ENCODE measurements around the gene PCNX2. TPM values are rescaled to one million over a fixed set of nuclear protein-coding genes. Genes with fewer than 3 reads are reported as not detected.

The PCNX2 gene
- total RNA-seq, 2 experiments from 2014 or later = 46.4 to 49.4 TPM

DNA sequence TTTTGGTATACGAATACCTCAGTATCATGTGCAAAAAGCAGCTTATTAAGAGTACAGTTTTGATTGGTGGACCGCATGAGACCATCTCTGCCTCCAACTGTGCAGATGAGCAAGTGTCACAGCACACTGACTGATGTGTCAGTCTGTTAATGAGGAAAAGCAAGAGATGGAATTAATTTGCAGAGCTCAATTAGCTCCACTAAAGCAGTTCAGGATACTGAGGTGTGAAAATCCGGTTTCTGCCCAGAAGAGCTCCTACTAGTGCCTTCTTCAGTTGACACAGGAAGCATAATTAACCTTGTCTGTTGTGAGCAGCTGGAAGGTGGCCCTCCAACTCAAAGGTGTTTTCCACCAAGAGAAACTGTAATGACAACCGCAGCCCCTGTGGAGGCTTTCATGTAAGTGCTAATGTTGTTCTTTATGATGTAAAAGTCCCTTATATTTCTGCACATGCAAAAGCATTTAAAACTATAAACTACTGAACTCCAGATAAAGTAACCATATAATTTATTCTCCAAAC, 44.3 kb downstream of the PCNX2 start:
- POLR2A ChIA-PET = no interaction called here

DNA sequence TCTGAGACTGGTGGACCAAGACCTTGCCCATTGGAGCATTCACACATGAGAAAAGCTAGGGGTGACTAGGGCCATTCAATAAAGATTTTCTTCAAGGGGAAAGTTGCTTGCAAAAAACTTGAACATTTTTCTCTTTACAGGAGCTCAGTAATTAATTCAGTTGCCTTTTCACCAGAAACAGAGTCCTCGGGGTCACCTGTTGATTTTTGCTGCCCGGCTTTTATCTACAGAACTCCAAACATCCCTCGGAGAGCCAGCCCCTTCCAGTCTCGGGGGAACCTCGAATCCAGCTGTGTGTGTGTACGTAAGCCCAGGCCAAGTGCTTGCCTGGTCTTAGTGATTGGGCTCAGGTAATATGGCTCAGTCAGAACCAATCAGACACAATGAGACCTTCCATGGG, 47.5 kb downstream of the PCNX2 start:
- no peaks in the 10 kb centered on the region for H3K27me3 Mint-ChIP-seq
- POLR2A ChIA-PET = no interaction called here
- TF ChIP-seq, protein P1, sequence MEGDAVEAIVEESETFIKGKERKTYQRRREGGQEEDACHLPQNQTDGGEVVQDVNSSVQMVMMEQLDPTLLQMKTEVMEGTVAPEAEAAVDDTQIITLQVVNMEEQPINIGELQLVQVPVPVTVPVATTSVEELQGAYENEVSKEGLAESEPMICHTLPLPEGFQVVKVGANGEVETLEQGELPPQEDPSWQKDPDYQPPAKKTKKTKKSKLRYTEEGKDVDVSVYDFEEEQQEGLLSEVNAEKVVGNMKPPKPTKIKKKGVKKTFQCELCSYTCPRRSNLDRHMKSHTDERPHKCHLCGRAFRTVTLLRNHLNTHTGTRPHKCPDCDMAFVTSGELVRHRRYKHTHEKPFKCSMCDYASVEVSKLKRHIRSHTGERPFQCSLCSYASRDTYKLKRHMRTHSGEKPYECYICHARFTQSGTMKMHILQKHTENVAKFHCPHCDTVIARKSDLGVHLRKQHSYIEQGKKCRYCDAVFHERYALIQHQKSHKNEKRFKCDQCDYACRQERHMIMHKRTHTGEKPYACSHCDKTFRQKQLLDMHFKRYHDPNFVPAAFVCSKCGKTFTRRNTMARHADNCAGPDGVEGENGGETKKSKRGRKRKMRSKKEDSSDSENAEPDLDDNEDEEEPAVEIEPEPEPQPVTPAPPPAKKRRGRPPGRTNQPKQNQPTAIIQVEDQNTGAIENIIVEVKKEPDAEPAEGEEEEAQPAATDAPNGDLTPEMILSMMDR (IDR thresholded peaks at IDR 0.05) = no peak
- Histone ChIP-seq H3K4me3 (ENCODE audit: low read length) (no peak overlapping the region), H3K9me3 (ENCODE audit: control insufficient read depth in 1 of 2, insufficient read depth in 1 of 2, low read length in 2 of 2) (no peaks in the 10 kb centered on the region), H3K36me3 (ENCODE audit: insufficient read depth, low read length) (peaks cover 44% of the 10 kb centered on the region), H3K27me3 (ENCODE audit: control insufficient read depth in 1 of 2, insufficient read depth in 2 of 2, low read length in 2 of 2) (no peaks in the 10 kb centered on the region), H3K4me1 (ENCODE audit: insufficient read depth, low read length) (no peaks in the 10 kb centered on the region), H3K27ac (ENCODE audit: low read depth in 1 of 2, low read length in 2 of 2) (no peak overlapping the region)
- ATAC-seq (ENCODE audit: poor library complexity) (no peak), DNase-seq (no peak)
- no peak overlapping the region for H3K27ac Mint-ChIP-seq
- no peaks in the 10 kb centered on the region for H3K9me3 Mint-ChIP-seq
- intact Hi-C loops (cut with DNase I, micrococcal nuclease) = no loop called here
- H3K36me3 Mint-ChIP-seq (ENCODE audit: low read depth) = peaks cover 56% of the 10 kb centered on the region
- no peak overlapping the region for H3K4me3 Mint-ChIP-seq
- H3K4me1 Mint-ChIP-seq (ENCODE audit: low read depth) = no peaks in the 10 kb centered on the region
- CTCF ChIA-PET = no interaction called here

More for the DNA sequence above, 44.3 kb downstream of the PCNX2 start:
- H3K4me1 ChIP-seq (ENCODE audit: insufficient read depth, low read length) = no peaks in the 10 kb centered on the region
- Mint-ChIP-seq H3K27ac (no peak overlapping the region), H3K9me3 (no peaks in the 10 kb centered on the region), H3K4me3 (no peak overlapping the region), H3K36me3 (ENCODE audit: low read depth) (peaks cover 64% of the 10 kb centered on the region), H3K4me1 (ENCODE audit: low read depth) (no peaks in the 10 kb centered on the region), H3K27me3 (no peaks in the 10 kb centered on the region)
- intact Hi-C loops (cut with DNase I, micrococcal nuclease) = no loop called here
- H3K9me3 ChIP-seq (ENCODE audit: control insufficient read depth in 1 of 2, insufficient read depth in 1 of 2, low read length in 2 of 2) = no peaks in the 10 kb centered on the region
- no peak overlapping the region for H3K27ac ChIP-seq (ENCODE audit: low read depth in 1 of 2, low read length in 2 of 2)
- ATAC-seq (ENCODE audit: poor library complexity) (no peak), DNase-seq (no peak)
- CTCF ChIA-PET = interaction anchor here (0.7 kb wide), 1 partner anchor 70 kb away, joined by 3 read pairs; no protein-coding TSS in a partner anchor
- H3K36me3 ChIP-seq (ENCODE audit: insufficient read depth, low read length) = peaks cover 52% of the 10 kb centered on the region
- TF ChIP-seq, protein P1 (IDR thresholded peaks at IDR 0.05) = no peak
- no peak overlapping the region for H3K4me3 ChIP-seq (ENCODE audit: low read length)
- no peaks in the 10 kb centered on the region for H3K27me3 ChIP-seq (ENCODE audit: control insufficient read depth in 1 of 2, insufficient read depth in 2 of 2, low read length in 2 of 2)

DNA sequence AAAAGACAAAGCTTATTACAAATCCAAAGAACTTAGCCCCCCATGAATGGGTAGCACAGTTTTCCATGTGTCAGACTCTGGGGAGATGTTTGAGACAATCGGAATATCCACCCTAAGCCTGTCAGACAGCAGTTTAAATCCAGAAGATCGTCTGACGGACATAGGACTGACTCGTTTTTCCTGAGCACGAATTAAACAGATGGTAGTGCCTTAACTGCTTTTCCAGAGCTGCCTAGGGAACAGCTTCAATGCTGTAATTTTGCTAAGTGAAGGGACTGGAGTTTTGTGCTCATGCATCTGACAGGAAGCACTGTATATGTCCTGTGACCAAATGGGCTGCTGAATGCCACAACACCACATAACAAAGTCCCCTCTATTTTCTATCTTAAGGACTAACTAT, 48.6 kb downstream of the PCNX2 start:
- intact Hi-C loops (cut with DNase I, micrococcal nuclease) = no loop called here
- Mint-ChIP-seq H3K9me3 (no peaks in the 10 kb centered on the region), H3K27me3 (no peaks in the 10 kb centered on the region), H3K27ac (no peak overlapping the region), H3K36me3 (ENCODE audit: low read depth) (peaks cover 49% of the 10 kb centered on the region), H3K4me3 (no peak overlapping the region), H3K4me1 (ENCODE audit: low read depth) (no peaks in the 10 kb centered on the region)
- Histone ChIP-seq H3K4me3 (ENCODE audit: low read length) (no peak overlapping the region), H3K27ac (ENCODE audit: low read depth in 1 of 2, low read length in 2 of 2) (no peak overlapping the region), H3K9me3 (ENCODE audit: control insufficient read depth in 1 of 2, insufficient read depth in 1 of 2, low read length in 2 of 2) (no peaks in the 10 kb centered on the region), H3K4me1 (ENCODE audit: insufficient read depth, low read length) (no peaks in the 10 kb centered on the region), H3K27me3 (ENCODE audit: control insufficient read depth in 1 of 2, insufficient read depth in 2 of 2, low read length in 2 of 2) (no peaks in the 10 kb centered on the region), H3K36me3 (ENCODE audit: insufficient read depth, low read length) (peaks cover 37% of the 10 kb centered on the region)
- ChIA-PET CTCF (no interaction called here), POLR2A (no interaction called here)
- no peak for DNase-seq
- no peak for ATAC-seq (ENCODE audit: poor library complexity)
- TF ChIP-seq, protein P1 (IDR thresholded peaks at IDR 0.05) = no peak
